GM23338 (cell line): ENCODE data around the gene AK4.
A peak's percentile ranks its signal among the peaks of the same experiment; 100 is the strongest.

Experiments
- CREB1 ChIP-seq: fragments of 250-450 bp; sonication (Bioruptor Pico); IDR thresholded peaks from 2 replicates; pipeline ENCODE4 v1.5.0; 2020; ENCODE audit warnings: low read depth, mild to moderate bottlenecking, moderate library complexity
- CTCF ChIP-seq, 2 experiments: fragments of 200-600 bp in 1 of 2; sonication (generic) in 1 of 2; conservative IDR thresholded peaks; 2 replicates each; pipeline versions ENCODE4 v1.5.1 to v1.6.1; 2016 to 2017; ENCODE audit warnings: antibody characterized with exemption in 2 of 2, low read depth in 2 of 2, mild to moderate bottlenecking in 2 of 2, moderate library complexity in 1 of 2
- ETS1 ChIP-seq: IDR thresholded peaks from 2 replicates; pipeline ENCODE4 v1.6.1; 2016; ENCODE audit warnings: antibody characterized with exemption
- EZH2 ChIP-seq: fragments of 200-600 bp; sonication (generic); IDR thresholded peaks from one replicate; pipeline ENCODE4 v1.8.0; 2017; ENCODE audit warnings: antibody characterized with exemption, mild to moderate bottlenecking, low read depth; ENCODE audit not compliant: unreplicated experiment
- EZH2phosphoT487 ChIP-seq: fragments of 200-600 bp; sonication (generic); IDR thresholded peaks from one replicate; pipeline ENCODE4 v1.8.1; 2018; ENCODE audit warnings: antibody characterized with exemption; ENCODE audit not compliant: unreplicated experiment
- JUNB ChIP-seq: IDR thresholded peaks from one replicate; pipeline ENCODE4 v1.6.1; 2016; ENCODE audit warnings: antibody characterized with exemption; ENCODE audit not compliant: unreplicated experiment
- POLR2AphosphoS5 ChIP-seq: IDR thresholded peaks from 2 replicates; pipeline ENCODE4 v1.6.1; 2016; ENCODE audit warnings: antibody characterized with exemption, low read depth
- REST ChIP-seq: IDR thresholded peaks from one replicate; pipeline ENCODE4 v1.6.1; 2018; ENCODE audit warnings: antibody characterized with exemption; ENCODE audit not compliant: unreplicated experiment
- STAT1 ChIP-seq: IDR thresholded peaks from one replicate; pipeline ENCODE4 v1.6.1; 2016; ENCODE audit warnings: antibody characterized with exemption; ENCODE audit not compliant: unreplicated experiment
- ZNF114 ChIP-seq: fragments of 250-450 bp; sonication (Bioruptor Pico); IDR thresholded peaks from 2 replicates; pipeline ENCODE4 v1.5.0; 2020; ENCODE audit warnings: mild to moderate bottlenecking, moderate library complexity
- ZNF331 ChIP-seq: fragments of 250-450 bp; sonication (Bioruptor Pico); IDR thresholded peaks from 2 replicates; pipeline ENCODE4 v1.5.0; 2020; ENCODE audit warnings: low read depth, mild to moderate bottlenecking, moderate library complexity

- TF ChIP-seq CTCF (conservative IDR thresholded peaks at IDR 0.05; ENCODE audit: low read depth in 2 of 2) (no peak), POLR2AphosphoS5 (peak; percentile 41; the same call in 1 of the 2 replicates), JUNB (no peak), ZNF331 (no peak), EZH2phosphoT487 (no peak), EZH2 (no peak), ETS1 (no peak), REST (no peak), CREB1 (no peak), STAT1 (no peak), ZNF114 (no peak)
Measured at GRCh38 chr1:65148548-65149350, 746 bp downstream of the AK4 start.
